Heart right ventricle (tissue), 16 donors: Measurements from ENCODE around the gene SUGP2. TPM values are rescaled to one million over a fixed set of nuclear protein-coding genes. Genes with fewer than 3 reads are reported as not detected.

Experiments used
- ATAC-seq, 8 donors: fragments of 200-7000 bp; cut with Tn5 transposase; one replicate each; pipeline ENCODE4 v1.9.1; 2020; ENCODE audit warnings: mild to moderate bottlenecking in 8 of 8, moderate library complexity in 8 of 8, moderate number of reproducible peaks in 1 of 8
- DNase-seq, 2 donors: peaks; one replicate each; pipeline ENCODE4 v3.0.0-alpha.2; 2020
- H3K27ac ChIP-seq, 10 donors: fragments of 200-600 bp; sonication (generic) in 2 of 10; one replicate each; pipeline versions ENCODE4 v1.5.0 to v1.8.0; 2020 to 2022; ENCODE audit warnings: mild to moderate bottlenecking in 3 of 10
- H3K27me3 ChIP-seq, 7 donors: fragments of 200-600 bp; one replicate each; pipeline ENCODE4 v1.8.0; 2021 to 2022; ENCODE audit warnings: mild to moderate bottlenecking in 2 of 7
- H3K36me3 ChIP-seq, 9 donors: fragments of 200-600 bp; sonication (generic) in 1 of 9; one replicate each; pipeline versions ENCODE4 v1.5.0 to v1.8.0; 2020 to 2022; ENCODE audit warnings: mild to moderate bottlenecking in 2 of 9
- H3K4me1 ChIP-seq, 9 donors: fragments of 200-600 bp; sonication (generic) in 1 of 9; one replicate each; pipeline versions ENCODE4 v1.5.0 to v1.8.0; 2020 to 2022; ENCODE audit warnings: mild to moderate bottlenecking in 4 of 9
- H3K4me3 ChIP-seq, 10 donors: fragments of 200-600 bp; sonication (generic) in 2 of 10; one replicate each; pipeline versions ENCODE4 v1.5.0 to v1.8.0; 2020 to 2022; ENCODE audit warnings: mild to moderate bottlenecking in 7 of 10, moderate library complexity in 2 of 10
- H3K9me3 ChIP-seq, 11 donors: fragments of 200-600 bp in 10 of 11; sonication (generic) in 2 of 11; one replicate each; pipeline versions ENCODE4 v1.5.0 to v1.8.0; 2013 to 2022; ENCODE audit warnings: mild to moderate bottlenecking in 2 of 11, control low read depth in 1 of 11, moderate library complexity in 1 of 11
- CTCF ChIP-seq, 9 donors: fragments of 200-600 bp; sonication (generic) in 2 of 9; IDR thresholded peaks; one replicate each; pipeline versions ENCODE4 v1.5.0 to v1.8.0; 2021 to 2022; ENCODE audit warnings: antibody characterized with exemption in 9 of 9, mild to moderate bottlenecking in 5 of 9, moderate library complexity in 1 of 9
- WGBS, 2 donors: extraction: QIAGEN DNeasy Blood & Tissue Kit; methylation state at CpG; one replicate each; pipeline ENCODE4 v1.1.7; 2013; ENCODE audit warnings: inconsistent platforms in 1 of 2; 5-methylcytosine and 5-hydroxymethylcytosine counted together
- intact Hi-C, 10 donors: fragments of 100-400 bp; cut with DNase I; formaldehyde crosslinking; loops; one replicate each; pipeline versions ENCODE4 v1.11.1 to v1.14.2; 2022
- polyA plus RNA-seq, 2 donors: library from polyadenylated mRNA; stranded (reverse); fragments of 200-250 nt; gene quantifications; one replicate each; pipeline ENCODE4 v1.2.3, GENCODE V29; 2013
- total RNA-seq, 10 donors: library from RNA; stranded (reverse); fragmentation: NEBNext Ultra II Directional in 3 of 10; extraction: Animal tissue kit (Norgen Biotek cat#: 25700) in 3 of 10; gene quantifications; one replicate each; pipeline versions ENCODE4 v1.2.1 to v1.2.4, GENCODE V29; 2021 to 2023
- donor health status: Arrhythmogenic right ventricular cardiomyopathy.
- donor health status: ischemic (EF 13 %, LVEDD 7.1; RV severe dilation, severe dysfunction).
- donor health status: healthy with polysubstance abuse.
- donor health status: DM: no; HTN: yes; CAD: no.
- donor health status: DM: no; HTN: no; CAD: no.
- donor health status: ischemic (EF 25% LVEDD 6.9; RV normal size, moderate dysfunction).
- donor health status: ischemic (EF 25% LVEDD 5.7; RV mildly dilated, moderate dysfunction).
- donor health status: healthy.
- donor health status: DM: yes; HTN: yes; CAD: no.
- donor health status: Ischemic cardiomyopathy.
- donor health status: ischemic (EF 35%, LVEDD 5.7; RV mildly dilated, moderate dysfunction).
- donor health status: nonischemic (EF 11% LVEDD 7.7; RV severe dilation, severe dysfunction).
- donor health status: DM: yes; HTN: yes; CAD: no.
- donor health status: PGD.
- donor health status: ischemic (EF 29% LVEDD 5.4; RV normal size, mild dysfunction).
- donor health status: nonischemic (EF 23%, LVEDD 6.1; RV moderate dilation, normal function).

SUGP2 gene
- total and polyA plus RNA-seq, 12 donors: 27.2 to 85.2 (median 63.3) TPM

GRCh38 chr19:19055701-19056100, 22.4 kb upstream of the SUGP2 start:
- 95 to 97% methylated on average over 13 of the region's 13 CpGs for WGBS, 2 donors
- intact Hi-C loops: loop anchor here in 6 of 10 donors (2.0 to 10.0 kb wide), 4 partner anchors 49 to 89 kb away; partner anchors contain the start of gene TMEM161A (in 4 of the 6)

GRCh38 chr19:19054939-19055440, 21.7 kb upstream of the SUGP2 start:
- intact Hi-C loops: loop anchor here in 9 of 10 donors (1.0 to 10.0 kb wide), 6 partner anchors 50 to 127 kb away; partner anchors contain the start of gene TMEM161A (in 4 of the 9)
- Histone ChIP-seq H3K9me3 (no peaks in the 10 kb centered on the region), H3K27me3 (no peaks in the 10 kb centered on the region), H3K4me1 (peaks cover 0 to 7% (median 0%) of the 10 kb centered on the region in 9 donors), H3K27ac (no peak overlapping the region), H3K4me3 (no peak overlapping the region), H3K36me3 (peaks cover 0 to 87% (median 25%) of the 10 kb centered on the region in 9 donors)
- 94 to 95% methylated on average over 19 of the region's 19 CpGs for WGBS, 2 donors
- no peak for TF ChIP-seq CTCF (IDR thresholded peaks at IDR 0.05)
- ATAC-seq (no peak), DNase-seq (no peak)

More at GRCh38 chr19:19055701-19056100, 22.4 kb upstream of the SUGP2 start:
- H3K9me3 ChIP-seq: no peaks in the 10 kb centered on the region
- peaks cover 0 to 9% (median 0%) of the 10 kb centered on the region in 9 donors for H3K4me1 ChIP-seq
- peaks cover 0 to 79% (median 25%) of the 10 kb centered on the region in 9 donors for H3K36me3 ChIP-seq
- no peak for ATAC-seq
- no peak for TF ChIP-seq CTCF (IDR thresholded peaks at IDR 0.05)
- DNase-seq: no peak
- H3K27ac ChIP-seq: no peak overlapping the region
- H3K4me3 ChIP-seq: no peak overlapping the region
- H3K27me3 ChIP-seq: no peaks in the 10 kb centered on the region

GRCh38 chr19:19054315-19054938, 21.1 kb upstream of the SUGP2 start:
- Histone ChIP-seq H3K27ac (no peak overlapping the region), H3K4me3 (no peak overlapping the region), H3K27me3 (no peaks in the 10 kb centered on the region), H3K9me3 (no peaks in the 10 kb centered on the region), H3K4me1 (peaks cover 0 to 2% (median 0%) of the 10 kb centered on the region in 9 donors), H3K36me3 (peaks cover 0 to 91% (median 25%) of the 10 kb centered on the region in 9 donors)
- WGBS, 2 donors: 95 to 96% methylated on average over 15 of the region's 15 CpGs
- intact Hi-C loops: loop anchor here in 8 of 10 donors (1.0 to 10.0 kb wide), 6 partner anchors 50 to 128 kb away; partner anchors contain the start of gene TMEM161A (in 4 of the 8)
- DNase-seq (no peak), ATAC-seq (no peak)
- no peak for TF ChIP-seq CTCF (IDR thresholded peaks at IDR 0.05)

- Histone ChIP-seq H3K4me3 (no peak overlapping the region), H3K27me3 (no peaks in the 10 kb centered on the region), H3K36me3 (peaks cover 0 to 92% (median 25%) of the 10 kb centered on the region in 9 donors), H3K4me1 (no peaks in the 10 kb centered on the region), H3K27ac (no peak overlapping the region), H3K9me3 (no peaks in the 10 kb centered on the region)
- 88 to 92% methylated on average over 25 of the region's 25 CpGs for WGBS, 2 donors
- peak; percentile 46 to 86 (median 73) for ATAC-seq
- TF ChIP-seq CTCF (IDR thresholded peaks at IDR 0.05): peak; percentile 69 to 78 (median 72)
- intact Hi-C loops: loop anchor here in 9 of 10 donors (1.0 to 10.0 kb wide), 7 partner anchors 51 to 129 kb away; partner anchors contain the start of gene TMEM161A (in 5 of the 9)
- DNase-seq: peak; percentile 50 to 71
These were observed 20.4 kb upstream of the SUGP2 start for GRCh38 chr19:19053508-19054314.
